SK-N-SH (cell line): Measurements from ENCODE around the gene TYW1. TPM values are rescaled to one million over a fixed set of nuclear protein-coding genes. Genes with fewer than 3 reads are reported as not detected.
A peak's percentile ranks its signal among the peaks of the same experiment; 100 is the strongest.
"Not testable (repeated sequence)": the region's sequence is repeated elsewhere in the genome, so short reads cannot be mapped to it uniquely, and the experiment has no call there.

ENCODE experiments used
- CTCF ChIA-PET: fragments of 300-600, 350-600 bp; formaldehyde crosslinking; extraction: SDS; loops from one replicate; lab custom pipeline; 2021; lab: Yijun Ruan, JAX
- POLR2A ChIA-PET: fragments of 350-600 bp; sonication (Branson Sonifier 250); formaldehyde crosslinking; extraction: SDS; loops from one replicate; lab custom pipeline; 2020; ENCODE audit warnings: antibody characterized with exemption, inconsistent platforms; lab: Yijun Ruan, JAX
- DNase-seq: peaks from one replicate; pipeline ENCODE4 v3.0.0; 2012
- H2AFZ ChIP-seq: fragments of 200-600 bp; sonication (generic); 2 replicates; pipeline ENCODE4 v1.8.1; 2016; ENCODE audit warnings: antibody characterized with exemption, mild to moderate bottlenecking, low read depth
- H3F3A ChIP-seq: fragments of 200-600 bp; sonication (generic); replicated peaks from 2 replicates; pipeline ENCODE3; 2016; ENCODE audit warnings: antibody characterized with exemption, mild to moderate bottlenecking; ENCODE audit not compliant: insufficient read depth
- H3K27ac ChIP-seq, 2 experiments: fragments of 200-500 bp in 1 of 2; fragments of 200-600 bp in 1 of 2; sonication (Bioruptor generic) in 1 of 2; sonication (generic), shearing (Covaris generic) in 1 of 2; 2 replicates each; pipeline versions ENCODE4 v1.5.1 to v1.6.1; 2014 to 2016; ENCODE audit warnings: low read depth in 2 of 2, inconsistent platforms in 1 of 2, low read length in 1 of 2, mild to moderate bottlenecking in 1 of 2, mixed read lengths in 1 of 2
- H3K27me3 ChIP-seq: fragments of 200-600 bp; sonication (generic), shearing (Covaris generic); 2 replicates; pipeline ENCODE4 v1.6.1; 2016; ENCODE audit warnings: mixed run types; ENCODE audit not compliant: insufficient read depth
- H3K36me3 ChIP-seq, 2 experiments: fragments of 200-500 bp in 1 of 2; fragments of 200-600 bp in 1 of 2; sonication (Bioruptor generic) in 1 of 2; sonication (generic) in 1 of 2; replicated peaks in 1 of 2; 2 replicates each; pipeline versions ENCODE3 to v1.5.1; 2014 to 2016; ENCODE audit warnings: low read length in 1 of 2, mild to moderate bottlenecking in 1 of 2; ENCODE audit not compliant: insufficient read depth in 2 of 2, control insufficient read depth in 1 of 2
- H3K4me1 ChIP-seq, 2 experiments: fragments of 200-500 bp in 1 of 2; fragments of 200-600 bp in 1 of 2; sonication (Bioruptor generic) in 1 of 2; sonication (generic), shearing (Covaris generic) in 1 of 2; 2 replicates each; pipeline versions ENCODE4 v1.5.1 to v1.6.1; 2014 to 2016; ENCODE audit warnings: low read depth in 1 of 2, low read length in 1 of 2, mixed run types in 1 of 2; ENCODE audit not compliant: insufficient read depth in 2 of 2, control insufficient read depth in 1 of 2
- H3K4me2 ChIP-seq: fragments of 200-600 bp; sonication (generic), shearing (Covaris generic); 2 replicates; pipeline ENCODE4 v1.6.1; 2017; ENCODE audit warnings: mixed run types
- H3K4me3 ChIP-seq, 2 experiments: fragments of 200-500 bp in 1 of 2; fragments of 200-600 bp in 1 of 2; sonication (Bioruptor generic) in 1 of 2; sonication (generic), shearing (Covaris generic) in 1 of 2; 2 replicates each; pipeline versions ENCODE4 v1.5.1 to v1.8.1; 2014 to 2016; ENCODE audit warnings: low read depth in 2 of 2, inconsistent platforms in 1 of 2, low read length in 1 of 2, mild to moderate bottlenecking in 1 of 2, mixed read lengths in 1 of 2, moderate library complexity in 1 of 2
- H3K79me2 ChIP-seq: fragments of 200-600 bp; sonication (generic); 2 replicates; pipeline ENCODE4 v1.8.1; 2017; ENCODE audit warnings: mild to moderate bottlenecking; ENCODE audit not compliant: insufficient read depth
- H3K9ac ChIP-seq: fragments of 200-600 bp; sonication (generic); 2 replicates; pipeline ENCODE4 v1.6.1; 2017; ENCODE audit warnings: mixed run types
- H3K9me2 ChIP-seq: fragments of 200-600 bp; sonication (generic); 2 replicates; pipeline ENCODE4 v1.6.1; 2017; ENCODE audit warnings: mixed run types
- H3K9me3 ChIP-seq: fragments of 200-600 bp; sonication (generic); 2 replicates; pipeline ENCODE4 v1.6.1; 2017; ENCODE audit warnings: mixed run types, mild to moderate bottlenecking, moderate library complexity
- H4K20me1 ChIP-seq: fragments of 200-600 bp; sonication (generic); 2 replicates; pipeline ENCODE4 v1.6.1; 2017; ENCODE audit warnings: mild to moderate bottlenecking, mixed run types; ENCODE audit not compliant: insufficient read depth
- CTCF ChIP-seq: fragments of 200-600 bp; sonication (generic); IDR thresholded peaks from 2 replicates; pipeline ENCODE4 v1.6.1; 2017; ENCODE audit warnings: antibody characterized with exemption, mild to moderate bottlenecking, moderate library complexity
- EP300 ChIP-seq, 2 experiments: IDR thresholded peaks; 2 replicates each; pipeline versions ENCODE4 v1.4.0 to v1.6.1; 2012; ENCODE audit warnings: borderline replicate concordance in 1 of 2, low read depth in 1 of 2, low read length in 1 of 2
- RAD21 ChIP-seq: IDR thresholded peaks from 2 replicates; pipeline ENCODE4 v1.6.1; 2012; ENCODE audit warnings: mild to moderate bottlenecking, low read length
- SMC3 ChIP-seq: IDR thresholded peaks from 2 replicates; pipeline ENCODE4 v1.6.1; 2012; ENCODE audit warnings: low read depth, low read length, improper control_type of control experiment
- WGBS: methylation state at CpG from one replicate; pipeline ENCODE4 v1.1.6; 2017; ENCODE audit warnings: low lambda C conversion rate; 5-methylcytosine and 5-hydroxymethylcytosine counted together
- polyA plus RNA-seq, 3 experiments: library from polyadenylated mRNA; depleted of rRNA; stranded (reverse); fragments of >200 nt; gene quantifications; 2 replicates each; pipeline ENCODE4 v1.2.3, GENCODE V29; 2012

Gene TYW1
- polyA plus RNA-seq, 1 of the 3 experiments (the other 2 are of a cell fraction), result 15.0 TPM

- TF ChIP-seq RAD21 (peak; percentile 45), CTCF (peak; percentile 48), SMC3 (0 out of 2 replicates have a peak, but pooled peaks have one; percentile 3)
- POLR2A ChIA-PET, H3K4me1 ChIP-seq, H3K9me2 ChIP-seq, H4K20me1 ChIP-seq, H3K36me3 ChIP-seq, H3K9ac ChIP-seq, CTCF ChIA-PET, DNase-seq, H3F3A ChIP-seq, H3K27me3 ChIP-seq, H3K9me3 ChIP-seq, H2AFZ ChIP-seq, H3K79me2 ChIP-seq, H3K27ac ChIP-seq, H3K4me2 ChIP-seq, H3K4me3 ChIP-seq: not testable (repeated sequence)
- WGBS, result 47% methylated on average over 6 of the region's 6 CpGs
Measured at GRCh38 chr7:67176730-67177129, 180.1 kb downstream of the TYW1 start.

DNA sequence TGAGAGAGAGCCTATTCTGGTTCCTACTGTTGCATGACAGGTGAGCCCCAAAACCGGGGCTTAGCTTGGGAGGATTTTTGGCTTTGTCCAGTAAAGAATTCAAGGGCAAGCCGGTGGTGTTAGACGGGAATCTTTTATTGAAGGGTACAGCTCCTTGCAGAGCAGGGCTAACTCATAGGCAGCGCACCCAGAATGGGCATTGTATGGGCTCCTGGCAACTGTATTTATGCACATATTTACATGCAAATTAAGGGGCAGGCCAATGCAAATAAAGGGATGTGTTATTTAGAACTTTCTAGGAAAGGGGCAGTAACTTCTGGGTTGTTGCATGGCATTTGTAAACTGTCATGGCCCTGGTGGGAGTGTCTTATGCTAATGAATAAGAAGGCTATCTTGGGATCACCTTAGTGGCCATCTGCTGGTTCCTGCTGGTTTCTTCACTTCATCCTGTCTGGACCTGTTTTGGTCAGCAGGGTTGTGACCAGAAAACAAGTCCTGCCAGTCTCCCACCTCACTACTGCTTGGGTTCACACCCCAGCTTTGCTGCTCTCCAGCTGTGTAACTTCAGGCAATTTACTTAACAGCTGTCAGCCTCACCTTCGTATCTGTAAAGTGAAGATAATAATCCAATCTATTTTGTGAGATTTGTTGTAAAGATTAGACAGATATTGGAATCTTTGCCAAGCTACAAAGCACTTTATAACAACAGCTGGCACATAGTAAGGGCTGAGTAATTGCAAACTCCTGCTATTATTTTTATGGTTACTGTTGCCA is 182.5 kb downstream of the TYW1 start:
- H3K27me3 ChIP-seq, H3K79me2 ChIP-seq, CTCF ChIA-PET, H3K9me3 ChIP-seq, H3K4me3 ChIP-seq, POLR2A ChIA-PET, DNase-seq, H3K4me1 ChIP-seq, H3K4me2 ChIP-seq, H3K36me3 ChIP-seq, H4K20me1 ChIP-seq, H3K9ac ChIP-seq, H3K9me2 ChIP-seq, H3F3A ChIP-seq, H2AFZ ChIP-seq, H3K27ac ChIP-seq: not testable (repeated sequence)
- WGBS, result 80% methylated on average over 5 of the region's 5 CpGs
- peak in 1 of 2 experiments; percentile 41; a peak in 1 of 4 replicates for TF ChIP-seq EP300 (IDR thresholded peaks at IDR 0.05; ENCODE audit: borderline replicate concordance in 1 of 2, low read depth in 1 of 2, low read length in 1 of 2)

DNA sequence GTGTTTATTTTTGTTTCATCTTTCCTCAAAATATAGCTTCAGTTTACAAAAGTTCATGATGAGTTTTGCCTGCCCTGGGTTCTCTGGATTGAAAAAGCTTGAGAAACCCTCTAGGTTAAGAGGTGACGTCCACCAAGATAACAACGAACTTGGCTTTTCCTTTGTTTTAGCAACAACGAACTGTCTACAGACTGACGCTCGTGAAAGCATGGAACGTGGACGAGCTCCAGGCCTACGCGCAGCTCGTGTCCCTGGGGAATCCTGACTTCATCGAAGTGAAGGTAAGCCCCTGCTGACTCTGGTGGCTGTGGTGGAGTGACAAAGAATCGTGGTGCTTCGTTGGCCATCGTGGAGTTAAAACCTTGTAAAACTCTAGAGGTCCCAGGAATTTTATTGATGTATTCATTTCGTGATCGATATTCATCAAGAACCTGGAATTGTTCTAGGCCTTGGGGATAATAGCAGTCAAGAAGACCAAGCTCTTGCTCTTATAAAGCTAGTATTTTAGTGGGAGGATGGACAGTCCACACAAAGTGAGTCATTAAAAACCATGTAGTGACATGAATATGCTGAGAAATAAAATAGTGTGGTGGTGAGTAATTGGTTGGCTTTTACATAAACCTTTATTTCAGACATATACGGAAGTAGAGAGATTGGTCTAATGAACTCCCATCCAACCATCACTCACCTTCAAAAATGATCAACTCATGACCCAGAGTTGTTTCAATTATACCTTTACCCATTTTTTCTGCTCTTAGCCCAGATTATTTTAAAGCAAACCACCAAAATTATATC is 186.5 kb downstream of the TYW1 start:
- CTCF ChIA-PET, POLR2A ChIA-PET, H3K4me1 ChIP-seq, H3F3A ChIP-seq, H3K9me2 ChIP-seq, H3K9me3 ChIP-seq, DNase-seq, H3K4me2 ChIP-seq, H2AFZ ChIP-seq, H3K4me3 ChIP-seq, H3K27me3 ChIP-seq, H3K36me3 ChIP-seq, H3K27ac ChIP-seq, H3K79me2 ChIP-seq, H4K20me1 ChIP-seq, H3K9ac ChIP-seq: not testable (repeated sequence)
- 93% methylated on average over 15 of the region's 17 CpGs for WGBS

GRCh38 chr7:67184912-67185659 is 188.5 kb downstream of the TYW1 start:
- H3K27me3 ChIP-seq, H3K4me1 ChIP-seq, CTCF ChIA-PET, H2AFZ ChIP-seq, H3K9me2 ChIP-seq, H3F3A ChIP-seq, H3K9ac ChIP-seq, H3K27ac ChIP-seq, H3K9me3 ChIP-seq, H4K20me1 ChIP-seq, H3K4me3 ChIP-seq, H3K79me2 ChIP-seq, H3K4me2 ChIP-seq, POLR2A ChIA-PET, H3K36me3 ChIP-seq, DNase-seq: not testable (repeated sequence)
- 82% methylated on average over 10 of the region's 10 CpGs for WGBS

- H3K79me2 ChIP-seq, H3K27me3 ChIP-seq, H3F3A ChIP-seq, DNase-seq, H3K9me2 ChIP-seq, H3K4me3 ChIP-seq, H2AFZ ChIP-seq, H3K4me1 ChIP-seq, H4K20me1 ChIP-seq, CTCF ChIA-PET, H3K9ac ChIP-seq, H3K4me2 ChIP-seq, H3K9me3 ChIP-seq, H3K36me3 ChIP-seq, H3K27ac ChIP-seq, POLR2A ChIA-PET: not testable (repeated sequence)
- 46% methylated on average over 2 of the region's 3 CpGs for WGBS
Measured at GRCh38 chr7:67185660-67186129, 189.1 kb downstream of the TYW1 start.
